Ishikawa (cell line): ENCODE results near the gene QRFPR.

Experiments
- CEBPB ChIP-seq: IDR thresholded peaks from 2 replicates; pipeline ENCODE4 v1.6.1; 2012
- CREB1 ChIP-seq: IDR thresholded peaks from 2 replicates; pipeline ENCODE4 v1.6.1; 2012; ENCODE audit warnings: low read depth
- EGR1 ChIP-seq: IDR thresholded peaks from 2 replicates; pipeline ENCODE4 v1.6.1; 2012
- EP300 ChIP-seq: IDR thresholded peaks from 2 replicates; pipeline ENCODE4 v1.6.1; 2012; ENCODE audit warnings: borderline replicate concordance
- FOXM1 ChIP-seq: IDR thresholded peaks from 2 replicates; pipeline ENCODE4 v1.6.1; 2012; ENCODE audit warnings: low read depth, borderline replicate concordance
- NFIC ChIP-seq: IDR thresholded peaks from 2 replicates; pipeline ENCODE4 v1.6.1; 2012
- RAD21 ChIP-seq: IDR thresholded peaks from 2 replicates; pipeline ENCODE4 v1.6.1; 2012; ENCODE audit warnings: low read depth
- REST ChIP-seq: IDR thresholded peaks from 2 replicates; pipeline ENCODE4 v1.6.1; 2012; ENCODE audit warnings: low read depth, mild to moderate bottlenecking
- TAF1 ChIP-seq: IDR thresholded peaks from 2 replicates; pipeline ENCODE4 v1.6.1; 2012; ENCODE audit warnings: low read depth, mild to moderate bottlenecking
- TCF12 ChIP-seq: IDR thresholded peaks from 2 replicates; pipeline ENCODE4 v1.6.1; 2012; ENCODE audit warnings: low read depth
- TEAD4 ChIP-seq: IDR thresholded peaks from 2 replicates; pipeline ENCODE4 v1.6.1; 2012
- YY1 ChIP-seq: IDR thresholded peaks from 2 replicates; pipeline ENCODE4 v1.6.1; 2012; ENCODE audit warnings: low read depth
- ZBTB7A ChIP-seq: IDR thresholded peaks from 2 replicates; pipeline ENCODE4 v1.6.1; 2012; ENCODE audit warnings: low read depth
- TF ChIP-seq, protein P1 (sequence below): IDR thresholded peaks from 2 replicates; pipeline ENCODE4 v1.6.1; 2012
- TF ChIP-seq, protein P2 (sequence below): IDR thresholded peaks from 2 replicates; pipeline ENCODE4 v1.6.1; 2012

Gene QRFPR

DNA sequence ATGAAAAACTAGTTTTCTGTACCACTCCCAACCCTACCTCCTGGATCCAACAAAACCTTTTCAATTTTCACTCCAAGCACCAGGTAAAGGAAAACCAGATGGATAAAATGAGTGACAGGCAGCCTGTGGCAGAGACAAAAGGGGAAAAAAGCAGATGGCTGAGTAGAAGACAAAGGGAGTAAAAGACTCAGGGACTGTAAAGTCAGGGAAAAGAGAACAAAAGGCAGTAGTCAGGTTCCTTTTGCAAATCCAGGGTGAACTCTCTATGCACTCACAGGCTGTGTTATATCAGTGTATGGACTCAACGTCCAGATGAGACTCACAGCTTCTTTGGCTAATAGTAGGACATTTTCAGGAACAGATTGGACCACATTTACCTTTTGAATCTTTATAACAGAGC, 54.2 kb downstream of the QRFPR start:
- TF ChIP-seq RAD21 (no peak), NFIC (no peak), ZBTB7A (no peak), TCF12 (no peak), TEAD4 (no peak), REST (no peak), FOXM1 (no peak), TAF1 (no peak), CEBPB (no peak), EP300 (no peak), EGR1 (no peak), CREB1 (no peak)
- TF ChIP-seq, protein P1, sequence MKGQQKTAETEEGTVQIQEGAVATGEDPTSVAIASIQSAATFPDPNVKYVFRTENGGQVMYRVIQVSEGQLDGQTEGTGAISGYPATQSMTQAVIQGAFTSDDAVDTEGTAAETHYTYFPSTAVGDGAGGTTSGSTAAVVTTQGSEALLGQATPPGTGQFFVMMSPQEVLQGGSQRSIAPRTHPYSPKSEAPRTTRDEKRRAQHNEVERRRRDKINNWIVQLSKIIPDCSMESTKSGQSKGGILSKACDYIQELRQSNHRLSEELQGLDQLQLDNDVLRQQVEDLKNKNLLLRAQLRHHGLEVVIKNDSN, result no peak
- TF ChIP-seq, protein P2, sequence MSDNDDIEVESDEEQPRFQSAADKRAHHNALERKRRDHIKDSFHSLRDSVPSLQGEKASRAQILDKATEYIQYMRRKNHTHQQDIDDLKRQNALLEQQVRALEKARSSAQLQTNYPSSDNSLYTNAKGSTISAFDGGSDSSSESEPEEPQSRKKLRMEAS, result no peak

GRCh38 chr4:121324331-121324730, 56.5 kb downstream of the QRFPR start:
- TF ChIP-seq NFIC, result no peak

DNA sequence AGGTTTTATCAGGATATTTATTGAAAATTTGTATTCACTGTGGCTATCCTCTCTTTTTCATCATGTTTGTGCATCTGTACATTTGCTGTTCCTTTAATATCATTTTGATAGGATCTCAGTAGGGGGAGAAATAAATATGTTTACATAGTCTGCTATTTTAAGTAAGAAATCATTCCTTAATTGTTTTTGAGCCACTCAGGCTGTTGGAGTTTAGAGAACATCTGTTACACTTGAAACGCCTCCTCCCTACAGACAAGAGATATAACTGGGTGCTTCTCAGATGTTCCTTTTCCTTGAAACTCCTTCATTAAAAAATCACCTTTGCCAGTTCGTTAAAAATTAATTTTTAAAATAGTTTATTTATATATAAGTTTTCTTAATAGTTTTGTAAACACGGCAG, 59.4 kb downstream of the QRFPR start:
- TF ChIP-seq RAD21 (no peak), TCF12 (no peak), EP300 (no peak), YY1 (no peak), CEBPB (no peak), NFIC (no peak), FOXM1 (no peak), TAF1 (no peak), CREB1 (no peak), EGR1 (no peak), REST (no peak), ZBTB7A (no peak)
- TF ChIP-seq, protein P2, result no peak
- TF ChIP-seq, protein P1, result no peak

GRCh38 chr4:121316091-121316490, 64.7 kb downstream of the QRFPR start:
- TF ChIP-seq, protein P1, result no peak
- no peak for TF ChIP-seq EP300
- no peak for TF ChIP-seq REST
- TF ChIP-seq, protein P2, result no peak
- TF ChIP-seq CEBPB, result no peak
- no peak for TF ChIP-seq CREB1
- TF ChIP-seq TCF12, result no peak
- no peak for TF ChIP-seq YY1
- no peak for TF ChIP-seq FOXM1
- no peak for TF ChIP-seq ZBTB7A
- no peak for TF ChIP-seq EGR1
- TF ChIP-seq RAD21, result no peak
- no peak for TF ChIP-seq TAF1
- TF ChIP-seq TEAD4, result no peak
- TF ChIP-seq NFIC, result no peak
